Liver (tissue), 9 donors: Measurements from ENCODE around the gene ZNF132. TPM values are rescaled to one million over a fixed set of nuclear protein-coding genes. Genes with fewer than 3 reads are reported as not detected.

Experiments
- DNase-seq: peaks from one replicate; pipeline ENCODE4 v3.0.0-alpha.2; 2017; ENCODE audit warnings: low spot score
- H3K27ac ChIP-seq, 2 donors: one replicate each; pipeline ENCODE4 v1.7.0; 2013; ENCODE audit warnings: inconsistent platforms in 2 of 2, low read length in 2 of 2, control low read depth in 1 of 2, low read depth in 1 of 2, mild to moderate bottlenecking in 1 of 2
- H3K27me3 ChIP-seq, 4 donors: one replicate each; pipeline versions ENCODE4 v1.6.1 to v1.7.0; 2013; ENCODE audit warnings: low read length in 3 of 4, inconsistent platforms in 1 of 4, mild to moderate bottlenecking in 1 of 4, moderate library complexity in 1 of 4; ENCODE audit not compliant: control insufficient read depth in 4 of 4, insufficient read depth in 4 of 4
- H3K36me3 ChIP-seq, 4 donors: one replicate each; pipeline versions ENCODE4 v1.6.1 to v1.7.0; 2013; ENCODE audit warnings: low read length in 3 of 4, mild to moderate bottlenecking in 3 of 4, low read depth in 1 of 4, moderate library complexity in 1 of 4; ENCODE audit not compliant: control insufficient read depth in 4 of 4, insufficient read depth in 3 of 4
- H3K4me1 ChIP-seq, 4 donors: one replicate each; pipeline versions ENCODE4 v1.6.1 to v1.7.0; 2013; ENCODE audit warnings: low read length in 3 of 4, mild to moderate bottlenecking in 3 of 4, moderate library complexity in 1 of 4; ENCODE audit not compliant: control insufficient read depth in 4 of 4, insufficient read depth in 4 of 4
- H3K4me3 ChIP-seq, 3 donors: one replicate each; pipeline versions ENCODE4 v1.6.1 to v1.7.0; 2013; ENCODE audit warnings: low read length in 3 of 3, control low read depth in 1 of 3, low read depth in 1 of 3, mild to moderate bottlenecking in 1 of 3
- H3K9ac ChIP-seq, 2 donors: one replicate each; pipeline ENCODE4 v1.7.0; 2013; ENCODE audit warnings: low read length in 2 of 2, mild to moderate bottlenecking in 2 of 2, moderate library complexity in 2 of 2, control low read depth in 1 of 2, low read depth in 1 of 2
- H3K9me3 ChIP-seq, 4 donors: one replicate each; pipeline versions ENCODE4 v1.6.1 to v1.7.0; 2013; ENCODE audit warnings: low read length in 3 of 4; ENCODE audit not compliant: control insufficient read depth in 4 of 4
- EGR1 ChIP-seq, 2 donors: IDR thresholded peaks; 2 replicates each; pipeline ENCODE4 v1.6.1; 2016 to 2018; ENCODE audit warnings: antibody characterized with exemption in 2 of 2, low read depth in 2 of 2
- FOXA1 ChIP-seq: IDR thresholded peaks from 2 replicates; pipeline ENCODE4 v1.6.1; 2016; ENCODE audit warnings: antibody characterized with exemption
- FOXA2 ChIP-seq: IDR thresholded peaks from 2 replicates; pipeline ENCODE4 v1.6.1; 2016; ENCODE audit warnings: antibody characterized with exemption
- GABPA ChIP-seq, 2 donors: IDR thresholded peaks in 1 of 2; conservative IDR thresholded peaks in 1 of 2; 2 replicates each; pipeline ENCODE4 v1.6.1; 2016; ENCODE audit warnings: antibody characterized with exemption in 2 of 2, mild to moderate bottlenecking in 1 of 2, moderate library complexity in 1 of 2
- HNF4A ChIP-seq, 2 donors: conservative IDR thresholded peaks; 2 replicates each; pipeline ENCODE4 v1.6.1; 2016; ENCODE audit warnings: antibody characterized with exemption in 2 of 2, mild to moderate bottlenecking in 2 of 2
- HNF4G ChIP-seq: IDR thresholded peaks from 2 replicates; pipeline ENCODE4 v1.6.1; 2016; ENCODE audit warnings: antibody characterized with exemption
- JUND ChIP-seq, 2 donors: IDR thresholded peaks; 2 replicates each; pipeline ENCODE4 v1.6.1; 2016; ENCODE audit warnings: antibody characterized with exemption in 2 of 2
- NR2F2 ChIP-seq: IDR thresholded peaks from 2 replicates; pipeline ENCODE4 v1.6.1; 2016; ENCODE audit warnings: antibody characterized with exemption
- RAD21 ChIP-seq, 2 donors: IDR thresholded peaks; 2 replicates each; pipeline ENCODE4 v1.6.1; 2016; ENCODE audit warnings: antibody characterized with exemption in 2 of 2, mild to moderate bottlenecking in 2 of 2
- RXRA ChIP-seq, 2 donors: IDR thresholded peaks; 2 replicates each; pipeline ENCODE4 v1.6.1; 2017 to 2018; ENCODE audit warnings: antibody characterized with exemption in 2 of 2, mild to moderate bottlenecking in 1 of 2
- SP1 ChIP-seq: IDR thresholded peaks from 2 replicates; pipeline ENCODE4 v1.6.1; 2018; ENCODE audit warnings: antibody characterized with exemption, mild to moderate bottlenecking
- TAF1 ChIP-seq: conservative IDR thresholded peaks from 2 replicates; pipeline ENCODE4 v1.6.1; 2016; ENCODE audit warnings: antibody characterized with exemption, mild to moderate bottlenecking
- YY1 ChIP-seq: IDR thresholded peaks from 2 replicates; pipeline ENCODE4 v1.6.1; 2016; ENCODE audit warnings: antibody characterized with exemption, mild to moderate bottlenecking
- WGBS: extraction: QIAGEN DNeasy Blood & Tissue Kit; methylation state at CpG from one replicate; pipeline ENCODE4 v1.1.7; 2013; 5-methylcytosine and 5-hydroxymethylcytosine counted together
- polyA plus RNA-seq, 2 donors: library from polyadenylated mRNA; stranded (reverse) in 1 of 2; unstranded in 1 of 2; fragments of 200-250 nt in 1 of 2; fragments of >200 nt in 1 of 2; fragmentation: Nextera tagmentation in 1 of 2; extraction: Ambion mirVana in 1 of 2; gene quantifications; one replicate each; pipeline versions ENCODE4 v1.2.1 to v1.2.3, GENCODE V29; 2013 to 2015
- total RNA-seq, 2 donors: library from RNA; depleted of rRNA; stranded (reverse); fragments of >200 nt; gene quantifications; one replicate each; pipeline ENCODE4 v1.2.3, GENCODE V29; 2014
- TF ChIP-seq, protein P1 (sequence below): IDR thresholded peaks from 2 replicates; pipeline ENCODE4 v1.6.1; 2016; ENCODE audit warnings: antibody characterized with exemption
- TF ChIP-seq, protein P2 (sequence below): IDR thresholded peaks from 2 replicates; pipeline ENCODE4 v1.6.1; 2016; ENCODE audit warnings: antibody characterized with exemption
- TF ChIP-seq, protein P3 (sequence below): IDR thresholded peaks from 2 replicates; pipeline ENCODE4 v1.6.1; 2016; ENCODE audit warnings: antibody characterized with exemption
- TF ChIP-seq, protein P4 (sequence below): IDR thresholded peaks from 2 replicates; pipeline ENCODE4 v1.6.1; 2016; ENCODE audit warnings: antibody characterized with exemption, mild to moderate bottlenecking
- donor health status: healthy.
- donor health status: healthy.
- donor health status: healthy.
- donor health status: healthy.
- donor health status: healthy.

The ZNF132 gene
- total and polyA plus RNA-seq, 4 donors: 0.64 to 2.0 (median 1.0) TPM

DNA sequence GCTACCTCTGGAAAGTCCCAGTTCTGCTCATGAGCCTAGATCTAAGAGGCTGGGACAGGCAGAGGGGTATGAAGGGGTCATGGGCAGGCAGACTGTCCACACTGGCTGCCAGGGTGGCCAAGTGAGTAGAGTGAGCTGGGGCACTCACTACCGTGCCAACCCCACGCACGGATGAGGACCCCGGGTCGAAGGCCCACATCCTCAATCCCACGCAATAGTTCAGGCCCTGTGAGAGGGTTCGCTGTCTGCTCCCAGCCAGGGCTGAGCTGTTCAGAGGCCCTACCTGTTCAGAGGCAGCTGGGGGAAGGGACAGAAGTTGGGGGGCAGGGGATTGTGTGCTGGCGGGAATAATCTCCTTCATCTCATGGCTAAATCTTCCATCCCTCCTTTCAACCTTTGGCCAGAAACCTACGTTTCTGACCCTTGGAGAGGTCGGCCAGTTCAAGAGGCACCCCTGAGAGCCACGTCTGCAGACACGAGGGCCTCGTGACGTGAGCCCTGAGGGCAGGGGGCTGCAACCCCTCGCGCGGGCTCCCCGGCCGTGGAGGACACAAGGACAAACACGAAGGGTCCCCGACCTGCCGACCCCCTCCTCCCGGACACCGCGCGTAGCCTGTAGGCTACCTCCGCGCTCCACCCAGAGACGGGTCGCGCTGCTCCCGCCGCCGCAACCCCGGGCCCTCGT lies 53.9 kb downstream of the ZNF132 start:
- Histone ChIP-seq H3K9ac (peak overlapping the region; percentile 61 to 95), H3K9me3 (no peaks in the 10 kb centered on the region), H3K4me3 (peak overlapping the region; percentile 72 to 91 (median 87)), H3K4me1 (peaks cover 14 to 33% (median 25%) of the 10 kb centered on the region in 4 donors), H3K27ac (peak overlapping the region; percentile 99), H3K36me3 (peaks cover 4 to 17% (median 10%) of the 10 kb centered on the region in 4 donors), H3K27me3 (no peaks in the 10 kb centered on the region)
- no peak for TF ChIP-seq RXRA (IDR thresholded peaks at IDR 0.05)
- no peak for TF ChIP-seq FOXA1
- no peak for TF ChIP-seq TAF1
- no peak for TF ChIP-seq JUND (IDR thresholded peaks at IDR 0.05)
- TF ChIP-seq HNF4G: no peak
- TF ChIP-seq, protein P1, sequence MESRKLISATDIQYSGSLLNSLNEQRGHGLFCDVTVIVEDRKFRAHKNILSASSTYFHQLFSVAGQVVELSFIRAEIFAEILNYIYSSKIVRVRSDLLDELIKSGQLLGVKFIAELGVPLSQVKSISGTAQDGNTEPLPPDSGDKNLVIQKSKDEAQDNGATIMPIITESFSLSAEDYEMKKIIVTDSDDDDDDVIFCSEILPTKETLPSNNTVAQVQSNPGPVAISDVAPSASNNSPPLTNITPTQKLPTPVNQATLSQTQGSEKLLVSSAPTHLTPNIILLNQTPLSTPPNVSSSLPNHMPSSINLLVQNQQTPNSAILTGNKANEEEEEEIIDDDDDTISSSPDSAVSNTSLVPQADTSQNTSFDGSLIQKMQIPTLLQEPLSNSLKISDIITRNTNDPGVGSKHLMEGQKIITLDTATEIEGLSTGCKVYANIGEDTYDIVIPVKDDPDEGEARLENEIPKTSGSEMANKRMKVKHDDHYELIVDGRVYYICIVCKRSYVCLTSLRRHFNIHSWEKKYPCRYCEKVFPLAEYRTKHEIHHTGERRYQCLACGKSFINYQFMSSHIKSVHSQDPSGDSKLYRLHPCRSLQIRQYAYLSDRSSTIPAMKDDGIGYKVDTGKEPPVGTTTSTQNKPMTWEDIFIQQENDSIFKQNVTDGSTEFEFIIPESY: no peak
- TF ChIP-seq GABPA (IDR thresholded peaks at IDR 0.05 in 1 of 2, conservative IDR thresholded peaks at IDR 0.05 in 1 of 2): no peak
- TF ChIP-seq NR2F2: no peak
- no peak for TF ChIP-seq HNF4A (conservative IDR thresholded peaks at IDR 0.05)
- TF ChIP-seq, protein P2, sequence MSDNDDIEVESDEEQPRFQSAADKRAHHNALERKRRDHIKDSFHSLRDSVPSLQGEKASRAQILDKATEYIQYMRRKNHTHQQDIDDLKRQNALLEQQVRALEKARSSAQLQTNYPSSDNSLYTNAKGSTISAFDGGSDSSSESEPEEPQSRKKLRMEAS: no peak
- TF ChIP-seq, protein P3, sequence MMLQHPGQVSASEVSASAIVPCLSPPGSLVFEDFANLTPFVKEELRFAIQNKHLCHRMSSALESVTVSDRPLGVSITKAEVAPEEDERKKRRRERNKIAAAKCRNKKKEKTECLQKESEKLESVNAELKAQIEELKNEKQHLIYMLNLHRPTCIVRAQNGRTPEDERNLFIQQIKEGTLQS: no peak
- no peak for TF ChIP-seq YY1
- no peak for TF ChIP-seq EGR1 (IDR thresholded peaks at IDR 0.05; ENCODE audit: low read depth in 2 of 2)
- TF ChIP-seq SP1: no peak
- TF ChIP-seq, protein P4, sequence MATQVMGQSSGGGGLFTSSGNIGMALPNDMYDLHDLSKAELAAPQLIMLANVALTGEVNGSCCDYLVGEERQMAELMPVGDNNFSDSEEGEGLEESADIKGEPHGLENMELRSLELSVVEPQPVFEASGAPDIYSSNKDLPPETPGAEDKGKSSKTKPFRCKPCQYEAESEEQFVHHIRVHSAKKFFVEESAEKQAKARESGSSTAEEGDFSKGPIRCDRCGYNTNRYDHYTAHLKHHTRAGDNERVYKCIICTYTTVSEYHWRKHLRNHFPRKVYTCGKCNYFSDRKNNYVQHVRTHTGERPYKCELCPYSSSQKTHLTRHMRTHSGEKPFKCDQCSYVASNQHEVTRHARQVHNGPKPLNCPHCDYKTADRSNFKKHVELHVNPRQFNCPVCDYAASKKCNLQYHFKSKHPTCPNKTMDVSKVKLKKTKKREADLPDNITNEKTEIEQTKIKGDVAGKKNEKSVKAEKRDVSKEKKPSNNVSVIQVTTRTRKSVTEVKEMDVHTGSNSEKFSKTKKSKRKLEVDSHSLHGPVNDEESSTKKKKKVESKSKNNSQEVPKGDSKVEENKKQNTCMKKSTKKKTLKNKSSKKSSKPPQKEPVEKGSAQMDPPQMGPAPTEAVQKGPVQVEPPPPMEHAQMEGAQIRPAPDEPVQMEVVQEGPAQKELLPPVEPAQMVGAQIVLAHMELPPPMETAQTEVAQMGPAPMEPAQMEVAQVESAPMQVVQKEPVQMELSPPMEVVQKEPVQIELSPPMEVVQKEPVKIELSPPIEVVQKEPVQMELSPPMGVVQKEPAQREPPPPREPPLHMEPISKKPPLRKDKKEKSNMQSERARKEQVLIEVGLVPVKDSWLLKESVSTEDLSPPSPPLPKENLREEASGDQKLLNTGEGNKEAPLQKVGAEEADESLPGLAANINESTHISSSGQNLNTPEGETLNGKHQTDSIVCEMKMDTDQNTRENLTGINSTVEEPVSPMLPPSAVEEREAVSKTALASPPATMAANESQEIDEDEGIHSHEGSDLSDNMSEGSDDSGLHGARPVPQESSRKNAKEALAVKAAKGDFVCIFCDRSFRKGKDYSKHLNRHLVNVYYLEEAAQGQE: no peak
- no peak for DNase-seq
- WGBS: 13% methylated on average over 36 of the region's 36 CpGs

DNA sequence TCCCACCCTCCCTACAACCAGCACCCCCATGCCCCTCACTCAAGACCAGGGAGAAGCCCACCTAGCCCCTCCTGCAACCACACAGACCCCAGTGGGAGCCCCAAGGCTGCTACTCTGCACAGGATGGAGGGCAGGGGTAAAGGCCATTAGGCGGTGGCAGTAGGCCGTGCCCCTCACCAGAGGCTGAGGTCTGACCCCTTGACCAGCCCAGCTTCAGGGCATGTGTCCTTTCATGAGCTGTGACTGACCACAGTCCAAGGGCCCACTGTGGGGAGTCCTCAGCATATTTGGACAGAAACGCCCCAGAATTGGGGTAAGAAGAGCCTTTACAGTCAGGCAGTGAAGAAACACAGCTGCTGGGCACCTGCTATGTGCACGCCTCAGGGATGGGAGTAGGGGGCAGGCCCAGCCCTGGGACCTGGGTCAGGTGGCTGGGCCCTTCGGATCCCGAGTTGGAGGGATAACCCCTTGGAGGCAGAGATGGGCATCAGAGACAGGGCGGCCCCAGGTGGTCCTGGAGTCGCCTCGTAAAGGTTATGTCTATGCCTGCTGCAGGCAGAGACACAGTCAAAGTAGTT lies 54.6 kb downstream of the ZNF132 start:
- no peak for DNase-seq
- peaks cover 0 to 11% (median 6%) of the 10 kb centered on the region in 4 donors for H3K36me3 ChIP-seq
- no peaks in the 10 kb centered on the region for H3K9me3 ChIP-seq
- 86% methylated on average over 9 of the region's 9 CpGs for WGBS
- H3K4me3 ChIP-seq: peak overlapping the region in 1 of 3 donors; percentile 72
- H3K4me1 ChIP-seq: peaks cover 14 to 34% (median 25%) of the 10 kb centered on the region in 4 donors
- peak overlapping the region; percentile 99 for H3K27ac ChIP-seq
- no peak overlapping the region for H3K9ac ChIP-seq
- no peaks in the 10 kb centered on the region for H3K27me3 ChIP-seq
- TF ChIP-seq, protein P2: no peak
- no peak for TF ChIP-seq YY1
- no peak for TF ChIP-seq SP1
- no peak for TF ChIP-seq HNF4G
- TF ChIP-seq, protein P1: no peak
- no peak for TF ChIP-seq NR2F2
- TF ChIP-seq FOXA1: no peak
- TF ChIP-seq RXRA (IDR thresholded peaks at IDR 0.05): no peak
- TF ChIP-seq JUND (IDR thresholded peaks at IDR 0.05): no peak
- no peak for TF ChIP-seq HNF4A (conservative IDR thresholded peaks at IDR 0.05)
- TF ChIP-seq TAF1: no peak
- TF ChIP-seq, protein P3: no peak
- TF ChIP-seq EGR1 (IDR thresholded peaks at IDR 0.05; ENCODE audit: low read depth in 2 of 2): no peak
- TF ChIP-seq, protein P4: no peak
- TF ChIP-seq RAD21 (IDR thresholded peaks at IDR 0.05): no peak
- no peak for TF ChIP-seq FOXA2
